ENCODE data around the gene PAPOLG.

DNA sequence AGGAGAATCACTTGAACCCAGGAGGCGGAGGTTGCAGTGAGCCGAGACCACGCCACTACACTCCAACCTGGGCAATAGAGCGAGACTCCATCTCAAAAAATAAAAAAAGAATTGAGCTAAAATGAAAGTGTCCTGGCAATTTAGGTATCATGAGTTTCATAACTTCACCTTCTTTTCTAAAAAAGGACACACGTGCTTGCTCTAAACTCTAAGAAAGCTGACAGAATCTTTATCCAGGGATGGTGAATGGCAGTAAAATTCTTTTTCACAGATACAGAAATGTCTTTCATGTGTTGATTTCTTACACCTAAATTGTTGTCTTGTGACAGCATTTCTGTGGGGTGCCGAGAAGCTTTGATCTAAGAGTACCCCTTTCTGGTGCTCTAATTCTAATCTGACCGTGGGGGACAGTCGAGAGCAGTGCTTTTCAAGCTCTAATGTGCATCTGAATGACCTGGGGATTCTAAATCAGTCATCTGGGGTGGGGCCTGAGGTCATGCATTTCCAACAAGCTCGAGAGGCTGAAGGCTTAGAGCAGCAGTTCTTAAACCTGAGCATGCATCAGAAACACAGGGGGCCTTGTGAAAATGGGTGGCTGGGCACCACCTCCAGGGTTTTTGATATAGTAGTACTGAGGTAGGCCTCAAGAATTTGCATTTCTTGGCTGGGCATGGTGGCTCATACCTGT is 83.2 kb downstream of the PAPOLG start:
- TF ChIP-seq SIN3A (IDR thresholded peaks at IDR 0.05; ENCODE audit: borderline replicate concordance in 2 of 2, control insufficient read depth in 1 of 2, low read depth in 2 of 2, low read length in 2 of 2) (no peak), NCOA4 (IDR thresholded peaks at IDR 0.05; ENCODE audit: partially characterized antibody) (no peak), MEIS2 (IDR thresholded peaks at IDR 0.05; ENCODE audit: partially characterized antibody) (no peak)
